Measurements from ENCODE around the gene ASXL3.

The ASXL3 gene

GRCh38 chr18:33710269-33710668 is 132.2 kb downstream of the ASXL3 start:
- ATAC-seq, result no peak
- Mint-ChIP-seq H3K27ac (no peak overlapping the region), H3K4me3 (no peak overlapping the region), H3K9me3 (peaks cover 9% of the 10 kb centered on the region), H3K4me1 (no peaks in the 10 kb centered on the region), H3K36me3 (no peaks in the 10 kb centered on the region)
- DNase-seq (ENCODE audit: low spot score in 2 of 2), result no peak

GRCh38 chr18:33711514-33711913 is 133.5 kb downstream of the ASXL3 start:
- Mint-ChIP-seq H3K27ac (no peak overlapping the region), H3K9me3 (peaks cover 12% of the 10 kb centered on the region), H3K36me3 (no peaks in the 10 kb centered on the region), H3K4me3 (no peak overlapping the region), H3K4me1 (no peaks in the 10 kb centered on the region)
- DNase-seq (ENCODE audit: low spot score in 2 of 2) (no peak), ATAC-seq (no peak)

- Mint-ChIP-seq H3K4me3 (no peak overlapping the region), H3K9me3 (peaks cover 10% of the 10 kb centered on the region), H3K4me1 (no peaks in the 10 kb centered on the region), H3K36me3 (no peaks in the 10 kb centered on the region), H3K27ac (no peak overlapping the region)
- DNase-seq (ENCODE audit: low spot score in 2 of 2) (no peak), ATAC-seq (no peak)
These were observed 134.7 kb downstream of the ASXL3 start for GRCh38 chr18:33712719-33713118.

- no peak for ATAC-seq
- H3K9me3 Mint-ChIP-seq, result peaks cover 19% of the 10 kb centered on the region
These were observed 138.2 kb downstream of the ASXL3 start for GRCh38 chr18:33716061-33716683.

GRCh38 chr18:33717339-33717738 is 139.3 kb downstream of the ASXL3 start:
- no peak for ATAC-seq
- H3K9me3 Mint-ChIP-seq, result peaks cover 21% of the 10 kb centered on the region
- no peak overlapping the region for H3K4me3 Mint-ChIP-seq

More at GRCh38 chr18:33716061-33716683, 138.2 kb downstream of the ASXL3 start:
- no peaks in the 10 kb centered on the region for H3K36me3 Mint-ChIP-seq
- no peak for DNase-seq (ENCODE audit: low spot score in 2 of 2)
- no peaks in the 10 kb centered on the region for H3K4me1 Mint-ChIP-seq
- no peak overlapping the region for H3K27ac Mint-ChIP-seq
- H3K4me3 Mint-ChIP-seq, result no peak overlapping the region

GRCh38 chr18:33720133-33720532 is 142.1 kb downstream of the ASXL3 start:
- ATAC-seq, result no peak

More at GRCh38 chr18:33717339-33717738, 139.3 kb downstream of the ASXL3 start:
- no peaks in the 10 kb centered on the region for H3K36me3 Mint-ChIP-seq
- H3K4me1 Mint-ChIP-seq, result no peaks in the 10 kb centered on the region
- no peak overlapping the region for H3K27ac Mint-ChIP-seq
- no peak for DNase-seq (ENCODE audit: low spot score in 2 of 2)

GRCh38 chr18:33729556-33729955 is 151.5 kb downstream of the ASXL3 start:
- DNase-seq (ENCODE audit: low spot score in 2 of 2), result no peak
- Mint-ChIP-seq H3K27ac (no peak overlapping the region), H3K4me1 (no peaks in the 10 kb centered on the region), H3K36me3 (no peaks in the 10 kb centered on the region), H3K4me3 (no peak overlapping the region), H3K9me3 (peaks cover 15% of the 10 kb centered on the region)
- ATAC-seq, result no peak

More at GRCh38 chr18:33720133-33720532, 142.1 kb downstream of the ASXL3 start:
- no peaks in the 10 kb centered on the region for H3K36me3 Mint-ChIP-seq
- H3K9me3 Mint-ChIP-seq, result peaks cover 15% of the 10 kb centered on the region
- no peak overlapping the region for H3K27ac Mint-ChIP-seq
- no peak for DNase-seq (ENCODE audit: low spot score in 2 of 2)
- no peak overlapping the region for H3K4me3 Mint-ChIP-seq
- H3K4me1 Mint-ChIP-seq, result no peaks in the 10 kb centered on the region

- Mint-ChIP-seq H3K36me3 (no peaks in the 10 kb centered on the region), H3K9me3 (peaks cover 14% of the 10 kb centered on the region), H3K4me3 (no peak overlapping the region), H3K4me1 (no peaks in the 10 kb centered on the region), H3K27ac (no peak overlapping the region)
- DNase-seq (ENCODE audit: low spot score in 2 of 2) (no peak), ATAC-seq (no peak)
These were observed 155.4 kb downstream of the ASXL3 start for GRCh38 chr18:33733376-33733775.

- Mint-ChIP-seq H3K4me3 (no peak overlapping the region), H3K27ac (no peak overlapping the region), H3K4me1 (no peaks in the 10 kb centered on the region), H3K9me3 (peaks cover 15% of the 10 kb centered on the region), H3K36me3 (no peaks in the 10 kb centered on the region)
- no peak for ATAC-seq
- DNase-seq (ENCODE audit: low spot score in 2 of 2), result no peak
These were observed 157.4 kb downstream of the ASXL3 start for GRCh38 chr18:33735428-33735827.

- ATAC-seq (no peak), DNase-seq (ENCODE audit: low spot score in 2 of 2) (no peak)
- Mint-ChIP-seq H3K27ac (no peak overlapping the region), H3K4me3 (no peak overlapping the region), H3K36me3 (no peaks in the 10 kb centered on the region), H3K4me1 (no peaks in the 10 kb centered on the region), H3K9me3 (peaks cover 12% of the 10 kb centered on the region)
These were observed 163.7 kb downstream of the ASXL3 start for GRCh38 chr18:33741760-33742159.

- no peaks in the 10 kb centered on the region for H3K4me1 Mint-ChIP-seq
- DNase-seq (ENCODE audit: low spot score in 2 of 2) (no peak), ATAC-seq (no peak)
- no peak overlapping the region for H3K4me3 Mint-ChIP-seq
- no peaks in the 10 kb centered on the region for H3K36me3 Mint-ChIP-seq
- H3K27ac Mint-ChIP-seq, result no peak overlapping the region
- H3K9me3 Mint-ChIP-seq, result peaks cover 14% of the 10 kb centered on the region
These were observed 166.1 kb downstream of the ASXL3 start for GRCh38 chr18:33744032-33744697.

- H3K4me3 Mint-ChIP-seq, result no peak overlapping the region
- DNase-seq (ENCODE audit: low spot score in 2 of 2) (no peak), ATAC-seq (no peak)
- H3K9me3 Mint-ChIP-seq, result peaks cover 11% of the 10 kb centered on the region
- no peak overlapping the region for H3K27ac Mint-ChIP-seq
- no peaks in the 10 kb centered on the region for H3K4me1 Mint-ChIP-seq
- no peaks in the 10 kb centered on the region for H3K36me3 Mint-ChIP-seq
These were observed 167.3 kb downstream of the ASXL3 start for GRCh38 chr18:33745151-33745795.

- DNase-seq (ENCODE audit: low spot score in 2 of 2), result no peak
- no peaks in the 10 kb centered on the region for H3K4me1 Mint-ChIP-seq
- no peak overlapping the region for H3K27ac Mint-ChIP-seq
- H3K4me3 Mint-ChIP-seq, result no peak overlapping the region
- peaks cover 14% of the 10 kb centered on the region for H3K9me3 Mint-ChIP-seq
- ATAC-seq, result no peak
- no peaks in the 10 kb centered on the region for H3K36me3 Mint-ChIP-seq
These were observed 168.0 kb downstream of the ASXL3 start for GRCh38 chr18:33745871-33746545.

- Mint-ChIP-seq H3K4me3 (no peak overlapping the region), H3K36me3 (no peaks in the 10 kb centered on the region), H3K9me3 (peaks cover 8% of the 10 kb centered on the region), H3K27ac (no peak overlapping the region), H3K4me1 (no peaks in the 10 kb centered on the region)
- DNase-seq (ENCODE audit: low spot score in 2 of 2) (no peak), ATAC-seq (no peak)
These were observed 171.8 kb downstream of the ASXL3 start for GRCh38 chr18:33749834-33750233.

GRCh38 chr18:33750366-33750765 is 172.3 kb downstream of the ASXL3 start:
- DNase-seq (ENCODE audit: low spot score in 2 of 2) (no peak), ATAC-seq (no peak)
- no peaks in the 10 kb centered on the region for H3K36me3 Mint-ChIP-seq
- no peak overlapping the region for H3K27ac Mint-ChIP-seq
- no peak overlapping the region for H3K4me3 Mint-ChIP-seq
- no peaks in the 10 kb centered on the region for H3K4me1 Mint-ChIP-seq
- H3K9me3 Mint-ChIP-seq, result peaks cover 8% of the 10 kb centered on the region
